Neural progenitor cell (in vitro differentiated cells): ENCODE data around the gene TFAM.

Experiments used
- CTCF ChIP-seq: fragments of 200-600 bp; sonication (generic); IDR thresholded peaks from 2 replicates; pipeline ENCODE4 v1.5.1; 2017; ENCODE audit warnings: antibody characterized with exemption, mild to moderate bottlenecking
- EZH2 ChIP-seq: fragments of 200-600 bp; sonication (generic); IDR thresholded peaks from 2 replicates; pipeline ENCODE4 v1.6.1; 2017; ENCODE audit warnings: antibody characterized with exemption, mild to moderate bottlenecking, moderate library complexity
- EZH2phosphoT487 ChIP-seq: fragments of 200-600 bp; sonication (generic); IDR thresholded peaks from 2 replicates; pipeline ENCODE4 v1.6.1; 2017; ENCODE audit warnings: antibody characterized with exemption

- TF ChIP-seq EZH2, result no peak
- TF ChIP-seq CTCF, result no peak
- no peak for TF ChIP-seq EZH2phosphoT487
These were observed 1.1 kb upstream of the TFAM start for GRCh38 chr10:58384095-58384494.
